Measurements from ENCODE around the gene SLC25A29.

The SLC25A29 gene

GRCh38 chr14:100283984-100284881 is 22.0 kb downstream of the SLC25A29 start:
- no peak for TF ChIP-seq NFIC (IDR thresholded peaks at IDR 0.05)
- no peak for TF ChIP-seq REST (IDR thresholded peaks at IDR 0.05; ENCODE audit: low read depth)
- no peak for TF ChIP-seq TAF1 (IDR thresholded peaks at IDR 0.05; ENCODE audit: low read depth)
- TF ChIP-seq EGR1 (IDR thresholded peaks at IDR 0.05): no peak
- no peak for TF ChIP-seq YY1 (IDR thresholded peaks at IDR 0.05; ENCODE audit: low read depth)
- TF ChIP-seq CREB1 (IDR thresholded peaks at IDR 0.05; ENCODE audit: low read depth): no peak
- TF ChIP-seq TEAD4 (IDR thresholded peaks at IDR 0.05): no peak
- no peak for TF ChIP-seq FOXM1 (IDR thresholded peaks at IDR 0.05; ENCODE audit: borderline replicate concordance, low read depth)
- TF ChIP-seq CEBPB (IDR thresholded peaks at IDR 0.05): no peak
- no peak for TF ChIP-seq USF1 (IDR thresholded peaks at IDR 0.05)
- no peak for TF ChIP-seq MAX (IDR thresholded peaks at IDR 0.05)
- no peak for TF ChIP-seq RAD21 (IDR thresholded peaks at IDR 0.05; ENCODE audit: low read depth)

GRCh38 chr14:100282766-100283419 is 23.4 kb downstream of the SLC25A29 start:
- no peak for TF ChIP-seq TCF12 (IDR thresholded peaks at IDR 0.05; ENCODE audit: low read depth)
- no peak for TF ChIP-seq EP300 (IDR thresholded peaks at IDR 0.05; ENCODE audit: borderline replicate concordance)

- TF ChIP-seq CEBPB (IDR thresholded peaks at IDR 0.05) (no peak), EGR1 (IDR thresholded peaks at IDR 0.05) (no peak), ZBTB7A (IDR thresholded peaks at IDR 0.05; ENCODE audit: low read depth) (no peak), YY1 (IDR thresholded peaks at IDR 0.05; ENCODE audit: low read depth) (no peak), EP300 (IDR thresholded peaks at IDR 0.05; ENCODE audit: borderline replicate concordance) (no peak), REST (IDR thresholded peaks at IDR 0.05; ENCODE audit: low read depth) (no peak), TEAD4 (IDR thresholded peaks at IDR 0.05) (no peak), TCF12 (IDR thresholded peaks at IDR 0.05; ENCODE audit: low read depth) (no peak), NFIC (IDR thresholded peaks at IDR 0.05) (no peak), CREB1 (IDR thresholded peaks at IDR 0.05; ENCODE audit: low read depth) (no peak), TAF1 (IDR thresholded peaks at IDR 0.05; ENCODE audit: low read depth) (no peak), USF1 (IDR thresholded peaks at IDR 0.05) (no peak), MAX (IDR thresholded peaks at IDR 0.05) (no peak)
These were observed 24.2 kb downstream of the SLC25A29 start for GRCh38 chr14:100282083-100282350.

- TF ChIP-seq EP300 (IDR thresholded peaks at IDR 0.05; ENCODE audit: borderline replicate concordance) (no peak), CEBPB (IDR thresholded peaks at IDR 0.05) (no peak), MAX (IDR thresholded peaks at IDR 0.05) (no peak), NFIC (IDR thresholded peaks at IDR 0.05) (no peak), REST (IDR thresholded peaks at IDR 0.05; ENCODE audit: low read depth) (no peak), FOXM1 (IDR thresholded peaks at IDR 0.05; ENCODE audit: borderline replicate concordance, low read depth) (no peak), CREB1 (IDR thresholded peaks at IDR 0.05; ENCODE audit: low read depth) (no peak), TAF1 (IDR thresholded peaks at IDR 0.05; ENCODE audit: low read depth) (no peak), USF1 (IDR thresholded peaks at IDR 0.05) (no peak), TCF12 (IDR thresholded peaks at IDR 0.05; ENCODE audit: low read depth) (no peak), YY1 (IDR thresholded peaks at IDR 0.05; ENCODE audit: low read depth) (no peak), ZBTB7A (IDR thresholded peaks at IDR 0.05; ENCODE audit: low read depth) (no peak)
These were observed 24.8 kb downstream of the SLC25A29 start for GRCh38 chr14:100281286-100282082.

Measured in Ishikawa (cell line).